GM12878 (cell line): ENCODE data around the gene RIPOR3. TPM values are rescaled to one million over a fixed set of nuclear protein-coding genes. Genes with fewer than 3 reads are reported as not detected.

ENCODE experiments used
- ATAC-seq: fragments of 200-7000 bp; cut with Tn5 transposase; 3 replicates; pipeline ENCODE4 v1.9.1; 2020; ENCODE audit warnings: mild to moderate bottlenecking, moderate library complexity
- BruUV-seq: library from RNA; stranded (reverse); fragments of 400-500 nt; replicated peaks from 2 replicates; lab custom pipeline; 2021; lab: Mats Ljungman, UMichigan
- CTCF ChIA-PET: fragments of 300-600 bp; sonication (Branson Sonifier 250); formaldehyde crosslinking; extraction: SDS; loops from one replicate; lab custom pipeline; 2021; ENCODE audit warnings: inconsistent platforms; lab: Yijun Ruan, JAX
- POLR2A ChIA-PET: fragments of 350-600 bp; formaldehyde crosslinking; extraction: SDS; loops from one replicate; lab custom pipeline; 2021; ENCODE audit warnings: inconsistent platforms; lab: Charles Lee
- RAD21 ChIA-PET: fragments of 300-600 bp; sonication (Branson Sonifier 250); formaldehyde crosslinking; loops from one replicate; lab custom pipeline; 2023; ENCODE audit warnings: antibody characterized with exemption; ENCODE audit not compliant: unreplicated experiment; lab: Charles Lee
- SMC1A ChIA-PET: fragments of 300-600 bp; sonication (Branson Sonifier 250); formaldehyde crosslinking; loops from one replicate; lab custom pipeline; 2023; ENCODE audit not compliant: unreplicated experiment, uncharacterized antibody; lab: Charles Lee
- DNase-seq: peaks from one replicate; pipeline ENCODE4 v3.0.0-alpha.2; 2011; ENCODE audit warnings: low read depth, low spot score
- FAIRE-seq: peaks from 3 replicates; lab custom pipeline; 2011; peaks lifted over from hg19 to GRCh38; lab: Jason Lieb, UNC
- H2AFZ ChIP-seq: 2 replicates; pipeline ENCODE4 v1.6.0; 2011; ENCODE audit warnings: low read depth, low read length, control low read depth; ENCODE audit not compliant: control insufficient read depth
- H3K27ac ChIP-seq: 2 replicates; pipeline ENCODE4 v1.5.1; 2011; ENCODE audit warnings: control low read depth; ENCODE audit not compliant: control insufficient read depth, insufficient read depth
- H3K27me3 ChIP-seq, 2 experiments: replicated peaks in 1 of 2; 2 replicates each; pipeline versions ENCODE4 v1.6.0 to v1.6.1; 2011; ENCODE audit warnings: low read length in 1 of 2; ENCODE audit not compliant: control insufficient read depth in 2 of 2, insufficient read depth in 2 of 2
- H3K36me3 ChIP-seq, 2 experiments: 2 replicates each; pipeline ENCODE4 v1.5.1; 2011; ENCODE audit warnings: low read length in 1 of 2; ENCODE audit not compliant: control insufficient read depth in 2 of 2, insufficient read depth in 2 of 2
- H3K4me1 ChIP-seq: 2 replicates; pipeline ENCODE4 v1.6.1; 2011; ENCODE audit warnings: mild to moderate bottlenecking, low read length, moderate library complexity, mixed read lengths; ENCODE audit not compliant: control insufficient read depth, insufficient read depth
- H3K4me2 ChIP-seq: 2 replicates; pipeline ENCODE4 v1.6.0; 2011; ENCODE audit warnings: control low read depth; ENCODE audit not compliant: control insufficient read depth, insufficient read depth
- H3K4me3 ChIP-seq: fragments of 200-600 bp; sonication (generic); 2 replicates; pipeline ENCODE4 v1.5.1; 2016
- H3K79me2 ChIP-seq: 2 replicates; pipeline ENCODE4 v1.6.0; 2011; ENCODE audit warnings: low read length; ENCODE audit not compliant: control insufficient read depth, insufficient read depth
- H3K9ac ChIP-seq: 2 replicates; pipeline ENCODE4 v1.8.0; 2011; ENCODE audit warnings: low read length, control low read depth, mixed read lengths; ENCODE audit not compliant: control insufficient read depth, insufficient read depth
- H3K9me3 ChIP-seq: replicated peaks from 3 replicates; pipeline ENCODE4 v1.5.1; 2011; ENCODE audit warnings: mild to moderate bottlenecking, low read length; ENCODE audit not compliant: control insufficient read depth, insufficient read depth
- H4K20me1 ChIP-seq: 2 replicates; pipeline ENCODE4 v1.6.0; 2011; ENCODE audit not compliant: control insufficient read depth, insufficient read depth
- BCL3 ChIP-seq: IDR thresholded peaks from 2 replicates; pipeline ENCODE4 v1.6.1; 2011; ENCODE audit warnings: borderline replicate concordance, low read depth, mild to moderate bottlenecking, moderate library complexity, low read length; ENCODE audit not compliant: insufficient read depth, poor library complexity, severe bottlenecking
- FOXM1 ChIP-seq: IDR thresholded peaks from 2 replicates; pipeline ENCODE4 v1.6.1; 2012; ENCODE audit warnings: low read depth, mild to moderate bottlenecking, inconsistent platforms, low read length, moderate library complexity
- IRF4 ChIP-seq: IDR thresholded peaks from 2 replicates; pipeline ENCODE4 v1.6.1; 2011; ENCODE audit warnings: low read depth, low read length
- POLR2A ChIP-seq: IDR thresholded peaks from 2 replicates; pipeline ENCODE4 v1.6.1; 2011; ENCODE audit warnings: low read depth, mild to moderate bottlenecking, low read length
- POLR2AphosphoS2 ChIP-seq: IDR thresholded peaks from 2 replicates; pipeline ENCODE4 v1.6.1; 2011; ENCODE audit warnings: low read depth, mild to moderate bottlenecking, low read length, improper control_type of control experiment, moderate library complexity
- POLR2AphosphoS5 ChIP-seq: IDR thresholded peaks from 2 replicates; pipeline ENCODE4 v1.6.1; 2011; ENCODE audit warnings: mild to moderate bottlenecking, low read length, inconsistent platforms
- STAT1 ChIP-seq: fragments of 450-650 bp; conservative IDR thresholded peaks from 2 replicates; pipeline ENCODE4 v1.6.1; 2014; ENCODE audit warnings: antibody characterized with exemption, mild to moderate bottlenecking
- WGBS: methylation state at CpG from one replicate; pipeline ENCODE4 v1.1.6; 2016; ENCODE audit warnings: low lambda C conversion rate; ENCODE audit not compliant: insufficient replicate concordance, insufficient coverage; ENCODE audit errors: missing lambda C conversion rate; 5-methylcytosine and 5-hydroxymethylcytosine counted together
- in situ Hi-C: fragments of 300-500 bp; cut with MboI; formaldehyde crosslinking; loops from 9 replicates; pipeline ENCODE4 v1.14.3; 2018; ENCODE audit warnings: mixed read lengths
- intact Hi-C: fragments of 100-400 bp; cut with micrococcal nuclease; formaldehyde crosslinking; loops from one replicate; pipeline ENCODE4 v1.14.2; 2022; ENCODE audit not compliant: unreplicated experiment
- polyA plus RNA-seq, 11 experiments: library from polyadenylated mRNA; depleted of rRNA in 4 of 11; unstranded in 6 of 11; stranded (reverse) in 5 of 11; fragments of >200 nt; fragmentation: Nextera tagmentation in 4 of 11; fragmentation: Illumina TruSeq in 1 of 11; extraction: Ambion mirVana in 4 of 11; extraction: Trizol in 1 of 11; gene quantifications; 1 replicate in 1 of 11; 2 replicates in 10 of 11; pipeline versions ENCODE4 v1.2.1 to v1.2.3, GENCODE V29; 2011 to 2016; ENCODE audit warnings: inconsistent platforms in 2 of 11, missing spikeins in 2 of 11, low read depth in 1 of 11
- total RNA-seq, 4 experiments: library from RNA; depleted of rRNA in 3 of 4; stranded (reverse); fragments of >200 nt in 3 of 4; fragmentation: Illumina TruSeq in 1 of 4; extraction: Trizol in 1 of 4; gene quantifications; 2 replicates each; pipeline versions ENCODE4 v1.2.1 to v1.2.3, GENCODE V29; 2013 to 2021

Gene RIPOR3
- total and polyA plus RNA-seq, 10 of the 15 experiments (the other 5 are each of a cell fraction or from before 2014, with no cell fraction given) = 0.04 to 0.55 (median 0.12) TPM; not detected in 6

- H2AFZ ChIP-seq = no peak overlapping the region
- ChIA-PET CTCF (no interaction called here), RAD21 (no interaction called here), SMC1A (no interaction called here), POLR2A (no interaction called here)
- FAIRE-seq = no peak
- no peaks in the 10 kb centered on the region for H3K27me3 ChIP-seq
- no TSS peak for BruUV-seq
- H3K27ac ChIP-seq = no peak overlapping the region
- no peak overlapping the region for H3K4me3 ChIP-seq
- H3K4me2 ChIP-seq = no peak overlapping the region
- H3K9ac ChIP-seq = no peak overlapping the region
- intact Hi-C loops (no loop called here), in situ Hi-C loops (no loop called here)
- no peaks in the 10 kb centered on the region for H3K79me2 ChIP-seq
- peak; percentile 60; the same call in 1 of the 2 replicates for TF ChIP-seq POLR2AphosphoS2
- TF ChIP-seq STAT1 = no peak
- TF ChIP-seq POLR2AphosphoS5 = peak; percentile 48; the same call in 1 of the 2 replicates
- TF ChIP-seq BCL3 = peak; percentile 69
- TF ChIP-seq FOXM1 = no peak
- TF ChIP-seq POLR2A = peak; percentile 69
- TF ChIP-seq IRF4 = no peak
- TF ChIP-seq, all 136 proteins: peak for 4
- Histone ChIP-seq H3K9me3 (no peaks in the 10 kb centered on the region), H3K4me1 (no peaks in the 10 kb centered on the region), H3K36me3 (no peaks in the 10 kb centered on the region; a peak in 1 of 4 replicates), H4K20me1 (no peaks in the 10 kb centered on the region)
- WGBS = 25% methylated on average over 19 of the region's 19 CpGs
- ATAC-seq (peak; percentile 53), DNase-seq (no peak)
Measured at GRCh38 chr20:50594591-50595432, 96.5 kb downstream of the RIPOR3 start.
